Lung (tissue), 12 donors: Measurements from ENCODE around the gene VENTX. TPM values are rescaled to one million over a fixed set of nuclear protein-coding genes. Genes with fewer than 3 reads are reported as not detected.

Source experiments
- ATAC-seq: fragments of 200-7000 bp; cut with Tn5 transposase; one replicate; pipeline ENCODE4 v1.9.1; 2020; ENCODE audit warnings: moderate number of reproducible peaks; ENCODE audit not compliant: insufficient read depth, low FRiP score
- DNase-seq, 3 donors: peaks; one replicate each; pipeline ENCODE4 v3.0.0-alpha.2; 2013 to 2017
- H3K27ac ChIP-seq, 2 donors: one replicate each; pipeline ENCODE4 v1.5.1; 2013; ENCODE audit warnings: mild to moderate bottlenecking in 2 of 2, moderate library complexity in 2 of 2, control low read depth in 1 of 2, inconsistent platforms in 1 of 2, low read depth in 1 of 2, low read length in 1 of 2
- H3K27me3 ChIP-seq, 3 donors: one replicate each; pipeline ENCODE4 v1.5.1; 2013; ENCODE audit warnings: low read length in 2 of 3; ENCODE audit not compliant: control insufficient read depth in 3 of 3, insufficient read depth in 3 of 3
- H3K36me3 ChIP-seq, 4 donors: one replicate each; pipeline ENCODE4 v1.5.1; 2013; ENCODE audit warnings: low read length in 4 of 4, mild to moderate bottlenecking in 1 of 4, moderate library complexity in 1 of 4; ENCODE audit not compliant: control insufficient read depth in 4 of 4, insufficient read depth in 4 of 4
- H3K4me1 ChIP-seq, 5 donors: one replicate each; pipeline ENCODE4 v1.5.1; 2013; ENCODE audit warnings: low read length in 5 of 5, mild to moderate bottlenecking in 2 of 5, moderate library complexity in 1 of 5; ENCODE audit not compliant: control insufficient read depth in 5 of 5, insufficient read depth in 5 of 5
- H3K4me3 ChIP-seq: one replicate; pipeline ENCODE4 v1.5.1; 2013; ENCODE audit warnings: mild to moderate bottlenecking, control low read depth, moderate library complexity
- H3K9ac ChIP-seq, 2 donors: one replicate each; pipeline ENCODE4 v1.5.1; 2013; ENCODE audit warnings: low read length in 2 of 2, control low read depth in 1 of 2; ENCODE audit not compliant: insufficient read depth in 1 of 2
- H3K9me3 ChIP-seq, 4 donors: one replicate each; pipeline ENCODE4 v1.5.1; 2013; ENCODE audit warnings: low read length in 3 of 4, mild to moderate bottlenecking in 1 of 4, moderate library complexity in 1 of 4; ENCODE audit not compliant: control insufficient read depth in 4 of 4, insufficient read depth in 3 of 4
- WGBS, 2 donors: extraction: QIAGEN DNeasy Blood & Tissue Kit; methylation state at CpG; one replicate each; pipeline ENCODE4 v1.1.7; 2013; 5-methylcytosine and 5-hydroxymethylcytosine counted together
- polyA plus RNA-seq, 2 donors: library from polyadenylated mRNA; stranded (reverse); fragments of 200-250 nt; gene quantifications; one replicate each; pipeline ENCODE4 v1.2.1, GENCODE V29; 2013
- total RNA-seq, 2 donors: library from RNA; depleted of rRNA in 1 of 2; stranded (reverse); fragments of >200 nt in 1 of 2; gene quantifications; one replicate each; pipeline ENCODE4 v1.2.1, GENCODE V29; 2014 to 2021
- TF ChIP-seq, protein P1 (sequence below): IDR thresholded peaks from 2 replicates; pipeline ENCODE4 v1.5.1; 2012; ENCODE audit warnings: mild to moderate bottlenecking; ENCODE audit errors: control extremely low read depth, extremely low read depth
- donor health status: control.
- donor health status: control.
- donor health status: Bipolar disorder and iron deficiency.
- donor health status: healthy.
- donor health status: DM: yes; HTN: yes; CAD: no.

VENTX gene
- total and polyA plus RNA-seq, 4 donors: 0.46 to 4.0 (median 2.4) TPM

DNA sequence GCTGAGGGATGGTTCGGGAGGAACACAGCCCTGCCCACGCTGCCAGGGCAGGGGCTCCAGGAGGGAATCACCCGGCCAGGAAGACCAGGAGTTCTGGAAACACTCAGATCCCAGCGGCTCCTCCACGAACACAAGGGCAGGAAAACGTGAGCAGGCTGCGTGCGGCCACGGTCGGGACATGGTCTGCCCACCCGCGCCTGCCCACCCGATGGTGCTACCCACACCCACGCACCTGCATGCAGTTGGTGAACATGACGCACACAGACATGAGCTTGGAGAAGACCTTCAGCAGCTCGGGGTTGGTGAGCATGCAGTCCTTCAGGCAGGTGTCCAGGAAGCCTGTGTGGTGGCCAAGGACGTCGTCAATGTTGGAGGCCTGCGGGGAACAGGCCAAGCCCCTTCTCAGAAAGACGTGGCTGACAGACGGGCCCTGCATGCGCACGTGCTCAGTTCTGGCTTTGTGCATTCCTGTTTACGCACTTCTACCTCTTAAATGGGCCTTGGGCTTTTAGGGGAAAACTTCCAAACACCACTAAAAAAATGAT, 45.3 kb downstream of the VENTX start:
- 95% methylated on average over 24 of the region's 24 CpGs for WGBS, 2 donors
- ATAC-seq (no peak), DNase-seq (no peak)
- H3K4me3 ChIP-seq: no peak overlapping the region
- H3K4me1 ChIP-seq: no peaks in the 10 kb centered on the region
- no peak overlapping the region for H3K27ac ChIP-seq
- no peak overlapping the region for H3K9ac ChIP-seq
- peaks cover 0 to 4% (median 0%) of the 10 kb centered on the region in 4 donors for H3K9me3 ChIP-seq
- peaks cover 18 to 79% (median 32%) of the 10 kb centered on the region in 4 donors for H3K36me3 ChIP-seq
- TF ChIP-seq, protein P1, sequence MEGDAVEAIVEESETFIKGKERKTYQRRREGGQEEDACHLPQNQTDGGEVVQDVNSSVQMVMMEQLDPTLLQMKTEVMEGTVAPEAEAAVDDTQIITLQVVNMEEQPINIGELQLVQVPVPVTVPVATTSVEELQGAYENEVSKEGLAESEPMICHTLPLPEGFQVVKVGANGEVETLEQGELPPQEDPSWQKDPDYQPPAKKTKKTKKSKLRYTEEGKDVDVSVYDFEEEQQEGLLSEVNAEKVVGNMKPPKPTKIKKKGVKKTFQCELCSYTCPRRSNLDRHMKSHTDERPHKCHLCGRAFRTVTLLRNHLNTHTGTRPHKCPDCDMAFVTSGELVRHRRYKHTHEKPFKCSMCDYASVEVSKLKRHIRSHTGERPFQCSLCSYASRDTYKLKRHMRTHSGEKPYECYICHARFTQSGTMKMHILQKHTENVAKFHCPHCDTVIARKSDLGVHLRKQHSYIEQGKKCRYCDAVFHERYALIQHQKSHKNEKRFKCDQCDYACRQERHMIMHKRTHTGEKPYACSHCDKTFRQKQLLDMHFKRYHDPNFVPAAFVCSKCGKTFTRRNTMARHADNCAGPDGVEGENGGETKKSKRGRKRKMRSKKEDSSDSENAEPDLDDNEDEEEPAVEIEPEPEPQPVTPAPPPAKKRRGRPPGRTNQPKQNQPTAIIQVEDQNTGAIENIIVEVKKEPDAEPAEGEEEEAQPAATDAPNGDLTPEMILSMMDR: no peak
- H3K27me3 ChIP-seq: no peaks in the 10 kb centered on the region

DNA sequence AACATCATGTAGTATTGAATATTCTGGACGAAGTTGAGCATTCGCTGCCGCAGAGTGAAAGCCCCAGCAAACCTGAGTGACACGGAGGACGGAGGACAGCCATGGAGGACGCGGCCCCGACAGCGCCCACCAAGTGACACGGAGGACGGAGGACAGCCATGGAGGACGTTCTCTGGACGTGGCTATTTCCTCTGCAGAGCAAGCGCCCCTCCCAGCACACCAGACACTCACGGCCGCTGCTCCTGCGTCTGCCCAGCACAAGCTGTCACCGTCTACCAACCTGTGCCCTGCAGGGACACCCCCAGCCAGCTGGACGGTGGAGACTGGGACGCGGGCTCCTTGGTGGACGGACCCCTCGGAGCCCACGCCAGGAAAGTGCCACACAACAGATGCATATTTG, 46.3 kb downstream of the VENTX start:
- H3K4me3 ChIP-seq: no peak overlapping the region
- H3K27me3 ChIP-seq: no peaks in the 10 kb centered on the region
- 94 to 97% methylated on average over 24 of the region's 24 CpGs for WGBS, 2 donors
- H3K27ac ChIP-seq: no peak overlapping the region
- H3K36me3 ChIP-seq: peaks cover 21 to 86% (median 39%) of the 10 kb centered on the region in 4 donors
- H3K4me1 ChIP-seq: no peaks in the 10 kb centered on the region
- ATAC-seq (no peak), DNase-seq (no peak)
- TF ChIP-seq, protein P1: no peak
- H3K9ac ChIP-seq: no peak overlapping the region
- peaks cover 0 to 4% (median 0%) of the 10 kb centered on the region in 4 donors for H3K9me3 ChIP-seq

DNA sequence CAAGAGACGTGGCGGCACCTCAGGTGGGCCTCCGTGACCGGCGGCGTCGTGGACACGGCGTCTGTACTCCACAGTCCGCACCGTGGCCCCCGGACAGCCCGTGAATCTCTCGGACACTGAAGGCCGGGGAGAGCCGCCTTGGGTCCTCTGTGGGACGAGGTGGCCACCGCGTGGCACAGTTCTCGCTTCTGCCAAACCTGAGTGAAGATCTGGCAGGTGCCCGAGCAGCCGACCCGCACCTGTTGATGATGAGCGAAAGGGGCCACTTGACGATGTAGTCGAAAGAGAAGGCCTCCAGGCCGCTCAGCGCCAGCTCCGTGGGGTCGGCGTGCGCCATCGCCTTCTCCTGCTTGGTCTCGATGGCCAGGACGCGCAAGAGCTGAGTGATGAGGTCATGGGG, 47.6 kb downstream of the VENTX start:
- no peak for DNase-seq
- no peak overlapping the region for H3K27ac ChIP-seq
- H3K4me3 ChIP-seq: no peak overlapping the region
- TF ChIP-seq, protein P1: no peak
- no peak for ATAC-seq
- H3K9me3 ChIP-seq: peaks cover 0 to 4% (median 0%) of the 10 kb centered on the region in 4 donors
- H3K27me3 ChIP-seq: no peaks in the 10 kb centered on the region
- no peaks in the 10 kb centered on the region for H3K4me1 ChIP-seq
- 96 to 98% methylated on average over 36 of the region's 36 CpGs for WGBS, 2 donors
- H3K36me3 ChIP-seq: peaks cover 21 to 85% (median 40%) of the 10 kb centered on the region in 4 donors
- no peak overlapping the region for H3K9ac ChIP-seq

DNA sequence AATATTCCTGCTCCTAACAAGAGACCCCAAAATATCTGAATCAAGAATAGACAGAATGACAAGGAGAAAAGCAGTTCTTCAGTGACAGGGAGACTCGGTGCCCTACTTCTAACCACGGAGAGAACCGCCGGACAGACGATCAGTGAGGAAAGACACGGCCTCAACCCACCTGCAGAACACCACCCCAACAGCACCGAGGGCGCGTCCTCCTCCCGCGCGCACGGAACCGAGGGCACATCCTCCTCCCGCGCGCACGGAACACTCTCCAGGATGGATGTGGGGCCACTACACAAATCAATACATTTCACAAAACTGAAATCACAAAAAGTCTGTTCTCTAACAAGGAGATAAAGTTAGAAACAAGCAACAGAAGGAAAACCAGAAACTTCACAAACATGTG, 48.7 kb downstream of the VENTX start:
- H3K9me3 ChIP-seq: peaks cover 0 to 4% (median 0%) of the 10 kb centered on the region in 4 donors
- no peak for DNase-seq
- TF ChIP-seq, protein P1: no peak
- H3K9ac ChIP-seq: no peak overlapping the region
- no peaks in the 10 kb centered on the region for H3K27me3 ChIP-seq
- ATAC-seq: no peak
- no peaks in the 10 kb centered on the region for H3K4me1 ChIP-seq
- no peak overlapping the region for H3K27ac ChIP-seq
- 89 to 91% methylated on average over 18 of the region's 18 CpGs for WGBS, 2 donors
- peaks cover 21 to 79% (median 38%) of the 10 kb centered on the region in 4 donors for H3K36me3 ChIP-seq
- H3K4me3 ChIP-seq: no peak overlapping the region
